ENCODE data around the gene AGGF1.

The AGGF1 gene

DNA sequence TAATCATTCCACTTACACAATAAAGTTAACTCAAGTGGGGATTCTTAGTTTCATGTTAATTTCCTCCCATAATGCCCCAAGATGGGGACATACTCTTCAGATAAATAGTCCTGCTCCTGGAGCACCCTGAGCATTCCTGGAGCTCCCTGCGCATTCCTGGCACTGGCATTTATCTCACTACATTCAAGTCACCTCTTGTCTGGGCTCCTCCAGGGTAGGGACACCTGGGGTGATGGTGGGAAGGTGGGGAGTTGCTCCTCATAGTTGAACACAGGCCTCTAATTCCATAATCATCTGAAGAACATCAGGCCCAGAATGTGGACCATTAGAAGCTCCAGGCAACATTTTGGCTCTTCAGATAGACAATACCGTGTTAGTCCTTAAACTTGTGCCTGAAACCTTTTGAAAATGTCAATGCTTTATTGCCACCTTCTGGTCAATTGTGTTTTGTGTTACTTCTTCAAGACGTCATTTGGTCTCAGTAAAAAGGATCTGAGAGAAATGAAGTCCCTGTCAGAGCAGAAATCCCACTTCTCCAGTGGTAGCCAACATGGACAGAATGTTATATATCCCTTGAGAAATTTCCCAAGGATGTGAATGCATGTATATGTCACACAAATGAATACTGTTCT, 14.2 kb upstream of the AGGF1 start:
- H3K27ac ChIP-seq, result no peak overlapping the region

GRCh38 chr5:77016962-77017361, 13.2 kb upstream of the AGGF1 start:
- no peak overlapping the region for H3K27ac ChIP-seq
- TF ChIP-seq ZFX (IDR thresholded peaks at IDR 0.05), result no peak

More for the DNA sequence above, 14.2 kb upstream of the AGGF1 start:
- peak; percentile 72 for TF ChIP-seq CTCF (conservative IDR thresholded peaks at IDR 0.05)
- no peak for TF ChIP-seq ZFX (IDR thresholded peaks at IDR 0.05)

DNA sequence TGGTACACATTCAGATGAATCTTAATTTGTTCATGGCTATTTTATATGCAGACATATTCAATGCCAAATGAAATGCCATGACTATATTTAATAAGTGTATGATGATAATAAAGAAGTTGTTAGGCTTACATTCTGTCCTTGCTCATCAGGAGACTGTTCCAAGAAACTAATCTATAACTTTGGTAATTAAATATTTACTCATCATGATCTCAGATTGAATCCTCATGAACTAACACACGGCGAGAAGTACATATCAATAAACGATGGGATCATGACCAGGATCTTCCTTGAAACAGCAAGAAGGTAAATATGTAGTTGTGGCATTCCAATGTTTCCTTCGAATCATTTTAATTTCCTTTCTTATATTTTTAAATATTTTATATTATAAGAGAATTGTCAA, 12.5 kb upstream of the AGGF1 start:
- TF ChIP-seq CTCF (conservative IDR thresholded peaks at IDR 0.05) (no peak), ZFX (IDR thresholded peaks at IDR 0.05) (no peak)
- peak overlapping the region; percentile 89 for H3K27ac ChIP-seq

- no peak for TF ChIP-seq ZFX (IDR thresholded peaks at IDR 0.05)
- no peak for TF ChIP-seq CTCF (conservative IDR thresholded peaks at IDR 0.05)
- no peak overlapping the region for H3K27ac ChIP-seq
These were observed 7.4 kb upstream of the AGGF1 start for GRCh38 chr5:77022511-77023417.

GRCh38 chr5:77024490-77024889, 5.7 kb upstream of the AGGF1 start:
- TF ChIP-seq CTCF (conservative IDR thresholded peaks at IDR 0.05), result no peak
- no peak for TF ChIP-seq ZFX (IDR thresholded peaks at IDR 0.05)
- no peak overlapping the region for H3K27ac ChIP-seq

- TF ChIP-seq CTCF (conservative IDR thresholded peaks at IDR 0.05), result no peak
- no peak for TF ChIP-seq ZFX (IDR thresholded peaks at IDR 0.05)
- no peak overlapping the region for H3K27ac ChIP-seq
These were observed 1.4 kb upstream of the AGGF1 start for GRCh38 chr5:77028631-77029375.

GRCh38 chr5:77029376-77029885, 773 bp upstream of the AGGF1 start:
- peak overlapping the region; percentile 96; the same call in 1 of the 2 replicates for H3K27ac ChIP-seq
- TF ChIP-seq ZFX (IDR thresholded peaks at IDR 0.05) (no peak), CTCF (conservative IDR thresholded peaks at IDR 0.05) (no peak)

Measured in C4-2B (cell line).